Kidney epithelial cell (primary cell): ENCODE data around the gene TRIM10. TPM values are rescaled to one million over a fixed set of nuclear protein-coding genes. Genes with fewer than 3 reads are reported as not detected.

Experiments used
- DNase-seq: peaks from one replicate; pipeline ENCODE4 v3.0.0-alpha.2; 2010; ENCODE audit warnings: low read depth
- H3K27me3 ChIP-seq: 2 replicates; pipeline ENCODE4 v1.6.0; 2011; ENCODE audit warnings: low read length; ENCODE audit not compliant: control insufficient read depth, insufficient read depth
- H3K36me3 ChIP-seq: 2 replicates; pipeline ENCODE4 v1.5.1; 2011; ENCODE audit warnings: low read length; ENCODE audit not compliant: control insufficient read depth, insufficient read depth
- H3K4me3 ChIP-seq: 2 replicates; pipeline ENCODE4 v1.5.1; 2011; ENCODE audit warnings: low read depth, mild to moderate bottlenecking, control low read depth, low read length
- CTCF ChIP-seq: IDR thresholded peaks from 2 replicates; pipeline ENCODE4 v1.5.1; 2011; ENCODE audit warnings: mild to moderate bottlenecking, moderate library complexity, low read length, control low read depth, inconsistent platforms; ENCODE audit not compliant: insufficient read depth, poor library complexity, severe bottlenecking
- total RNA-seq: library from RNA; depleted of rRNA; stranded (reverse); fragments of >200 nt; gene quantifications from 2 replicates; pipeline ENCODE4 v1.2.3, GENCODE V29; 2015

Gene TRIM10
- total RNA-seq, result not detected in 2 replicates

GRCh38 chr6:30160785-30161531 lies at the start of gene TRIM10:
TRIM10 (minus strand) TSS chr6:30161211; CDS start chr6:30160858, 353 bp downstream.
- Histone ChIP-seq H3K36me3 (no peaks in the 10 kb centered on the region), H3K27me3 (peaks cover 5% of the 10 kb centered on the region), H3K4me3 (no peak within 1 kb of the TSS)
- DNase-seq, result no peak
- no peak for TF ChIP-seq CTCF

GRCh38 chr6:30207619-30208295 lies 46.7 kb upstream of the TRIM10 start:
- TF ChIP-seq CTCF, result no peak
- H3K36me3 ChIP-seq, result no peaks in the 10 kb centered on the region
- no peak for DNase-seq
- no peaks in the 10 kb centered on the region for H3K27me3 ChIP-seq
- no peak overlapping the region for H3K4me3 ChIP-seq

GRCh38 chr6:30206799-30207618 lies 46.0 kb upstream of the TRIM10 start:
- H3K36me3 ChIP-seq, result no peaks in the 10 kb centered on the region
- no peak for TF ChIP-seq CTCF
- no peak for DNase-seq
- H3K27me3 ChIP-seq, result no peaks in the 10 kb centered on the region
- no peak overlapping the region for H3K4me3 ChIP-seq

GRCh38 chr6:30206152-30206551 lies 45.1 kb upstream of the TRIM10 start:
- Histone ChIP-seq H3K36me3 (no peaks in the 10 kb centered on the region), H3K4me3 (no peak overlapping the region), H3K27me3 (no peaks in the 10 kb centered on the region)
- no peak for TF ChIP-seq CTCF
- no peak for DNase-seq

GRCh38 chr6:30204116-30204515 lies 43.1 kb upstream of the TRIM10 start:
- H3K4me3 ChIP-seq, result no peak overlapping the region
- no peaks in the 10 kb centered on the region for H3K36me3 ChIP-seq
- TF ChIP-seq CTCF, result no peak
- H3K27me3 ChIP-seq, result no peaks in the 10 kb centered on the region
- no peak for DNase-seq
